ENCODE measurements around the gene TRIP10. TPM values are rescaled to one million over a fixed set of nuclear protein-coding genes. Genes with fewer than 3 reads are reported as not detected.

TRIP10 gene
- total RNA-seq, 1 donor = 50.1 TPM

GRCh38 chr19:6694147-6694815 lies 45.2 kb upstream of the TRIP10 start:
- H3K4me3 ChIP-seq (ENCODE audit: low read depth, low read length) = no peak overlapping the region
- no peak for DNase-seq (ENCODE audit: low read depth)
- no peak for TF ChIP-seq CTCF (IDR thresholded peaks at IDR 0.05; ENCODE audit: insufficient read depth, low read depth, low read length)

GRCh38 chr19:6696239-6696820 lies 43.1 kb upstream of the TRIP10 start:
- no peak for TF ChIP-seq CTCF (IDR thresholded peaks at IDR 0.05; ENCODE audit: insufficient read depth, low read depth, low read length)
- no peak for DNase-seq (ENCODE audit: low read depth)
- no peak overlapping the region for H3K4me3 ChIP-seq (ENCODE audit: low read depth, low read length)

GRCh38 chr19:6697291-6697690 lies 42.2 kb upstream of the TRIP10 start:
- H3K4me3 ChIP-seq (ENCODE audit: low read depth, low read length) = no peak overlapping the region
- no peak for TF ChIP-seq CTCF (IDR thresholded peaks at IDR 0.05; ENCODE audit: insufficient read depth, low read depth, low read length)

DNA sequence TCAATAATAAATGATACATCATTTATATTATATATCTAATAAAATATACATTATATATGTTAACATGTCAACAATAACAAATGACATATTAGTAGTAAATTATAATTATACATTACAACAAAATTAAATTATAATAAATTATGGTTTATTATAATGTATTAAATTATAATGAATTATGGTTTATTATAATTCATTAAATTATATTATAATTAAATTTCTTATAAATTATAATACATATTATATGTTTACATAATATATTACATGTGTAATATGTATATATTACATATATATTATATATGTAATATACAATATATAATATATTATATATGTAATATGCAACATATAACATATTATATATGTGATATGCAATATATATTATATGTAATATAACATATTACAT lies 39.5 kb upstream of the TRIP10 start:
- no peak for TF ChIP-seq CTCF (IDR thresholded peaks at IDR 0.05; ENCODE audit: insufficient read depth, low read depth, low read length)
- no peak overlapping the region for H3K4me3 ChIP-seq (ENCODE audit: low read depth, low read length)
- no peak for DNase-seq (ENCODE audit: low read depth)

More at GRCh38 chr19:6697291-6697690, 42.2 kb upstream of the TRIP10 start:
- no peak for DNase-seq (ENCODE audit: low read depth)

DNA sequence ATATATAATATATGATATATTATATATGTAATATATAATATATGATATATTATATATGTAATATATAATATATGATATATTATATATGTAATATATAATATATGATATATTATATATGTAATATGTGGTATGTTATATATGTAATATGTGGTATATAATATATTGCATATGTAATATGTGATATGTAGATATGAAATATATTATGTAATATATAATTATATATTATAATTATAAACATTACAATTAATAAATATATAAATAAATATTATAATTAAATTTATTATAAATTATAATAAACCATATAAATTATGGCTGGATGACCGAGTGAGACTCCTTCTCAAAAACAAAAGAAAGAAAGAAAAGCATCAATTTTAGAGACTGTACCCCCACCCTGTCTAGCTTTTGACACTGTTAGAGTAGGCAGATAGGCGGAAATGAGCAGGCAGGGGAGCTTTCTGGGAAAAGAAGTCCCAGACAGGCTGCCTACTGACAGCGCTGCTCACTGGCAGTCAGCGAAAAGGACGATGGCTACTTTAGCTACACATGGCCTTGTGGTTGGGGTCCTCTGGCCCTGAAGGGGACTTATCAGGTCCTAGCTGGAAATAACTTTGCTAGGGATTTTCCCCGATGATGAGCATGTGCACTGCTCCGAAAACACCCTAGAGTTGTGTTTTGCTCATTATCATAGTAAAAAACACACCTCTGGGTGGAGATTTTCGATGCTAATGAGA lies 38.7 kb upstream of the TRIP10 start:
- H3K4me3 ChIP-seq (ENCODE audit: low read depth, low read length) = no peak overlapping the region
- DNase-seq (ENCODE audit: low read depth) = no peak
- TF ChIP-seq CTCF (IDR thresholded peaks at IDR 0.05; ENCODE audit: insufficient read depth, low read depth, low read length) = no peak

GRCh38 chr19:6705931-6706632 lies 33.4 kb upstream of the TRIP10 start:
- DNase-seq (ENCODE audit: low read depth) = no peak
- TF ChIP-seq CTCF (IDR thresholded peaks at IDR 0.05; ENCODE audit: insufficient read depth, low read depth, low read length) = no peak
- H3K4me3 ChIP-seq (ENCODE audit: low read depth, low read length) = no peak overlapping the region
